Subcutaneous adipose tissue (tissue), 4 donors: ENCODE measurements around the gene PIKFYVE. TPM values are rescaled to one million over a fixed set of nuclear protein-coding genes. Genes with fewer than 3 reads are reported as not detected.

Experiments used
- CTCF ChIP-seq: fragments of 450-650 bp; IDR thresholded peaks from one replicate; pipeline ENCODE4 v1.5.1; 2016; ENCODE audit warnings: low read depth, mild to moderate bottlenecking, control low read depth, antibody characterized with exemption, moderate library complexity
- total RNA-seq, 4 donors: library from RNA; depleted of rRNA; stranded (reverse); fragments of >200 nt; gene quantifications; one replicate each; pipeline ENCODE4 v1.1.0, GENCODE V29; 2016

PIKFYVE gene
- total RNA-seq, 4 donors from 2014 or later: 37.5 to 55.3 (median 43.3) TPM

GRCh38 chr2:208329485-208329884 lies 63.4 kb downstream of the PIKFYVE start:
- no peak for TF ChIP-seq CTCF

- no peak for TF ChIP-seq CTCF
Measured at GRCh38 chr2:208334230-208334629, 68.2 kb downstream of the PIKFYVE start.

- no peak for TF ChIP-seq CTCF
Measured at GRCh38 chr2:208346756-208347155, 80.7 kb downstream of the PIKFYVE start.

- TF ChIP-seq CTCF: no peak
Measured at GRCh38 chr2:208350610-208351009, 84.6 kb downstream of the PIKFYVE start.

GRCh38 chr2:208352644-208353567 lies 86.9 kb downstream of the PIKFYVE start:
- TF ChIP-seq CTCF: no peak

- no peak for TF ChIP-seq CTCF
Measured at GRCh38 chr2:208354964-208355381, 88.9 kb downstream of the PIKFYVE start.

GRCh38 chr2:208356846-208357574 lies 91.0 kb downstream of the PIKFYVE start:
- TF ChIP-seq CTCF: no peak
